Activated CD4-positive, alpha-beta memory T cell treated with anti-CD3 and anti-CD28 coated beads, Interleukin-2, amount 10 ng/mL, durations not matched to agents 7 days and 5 days (primary cell): ENCODE data around the gene EIF2AK3. TPM values are rescaled to one million over a fixed set of nuclear protein-coding genes. Genes with fewer than 3 reads are reported as not detected.
A peak's percentile ranks its signal among the peaks of the same experiment; 100 is the strongest.

ENCODE experiments used
- CTCF ChIA-PET: fragments of 350-600 bp; sonication (Branson Sonifier 250); formaldehyde crosslinking; loops from one replicate; lab custom pipeline; 2021; ENCODE audit warnings: antibody characterized with exemption, inconsistent platforms; lab: Charles Lee
- POLR2A ChIA-PET: fragments of 350-600 bp; sonication (Branson Sonifier 250); formaldehyde crosslinking; loops from one replicate; lab custom pipeline; 2021; ENCODE audit warnings: antibody characterized with exemption; lab: Charles Lee
- DNase-seq: peaks from one replicate; pipeline ENCODE4 v3.0.0-alpha.2; 2020
- H3K27ac Mint-ChIP-seq: one replicate; pipeline ENCODE4 v1.8.0; 2021; ENCODE audit warnings: mild to moderate bottlenecking, mixed read lengths
- H3K27me3 Mint-ChIP-seq: one replicate; pipeline ENCODE4 v1.8.0; 2021; ENCODE audit warnings: mixed read lengths
- H3K36me3 Mint-ChIP-seq: one replicate; pipeline ENCODE4 v1.8.0; 2021; ENCODE audit warnings: low read depth, mixed read lengths
- H3K4me1 Mint-ChIP-seq: one replicate; pipeline ENCODE4 v1.8.0; 2021; ENCODE audit warnings: mixed read lengths
- H3K4me3 Mint-ChIP-seq: one replicate; pipeline ENCODE4 v1.8.0; 2021; ENCODE audit warnings: mild to moderate bottlenecking, mixed read lengths
- H3K9me3 Mint-ChIP-seq: one replicate; pipeline ENCODE4 v1.8.0; 2021; ENCODE audit warnings: mixed read lengths
- total RNA-seq, 2 experiments: library from RNA; stranded (reverse); gene quantifications; one replicate each; pipeline ENCODE4 v1.2.3, GENCODE V29; 2021

EIF2AK3 gene
- total RNA-seq, 2 experiments from 2014 or later: 29.2 to 31.5 TPM

DNA sequence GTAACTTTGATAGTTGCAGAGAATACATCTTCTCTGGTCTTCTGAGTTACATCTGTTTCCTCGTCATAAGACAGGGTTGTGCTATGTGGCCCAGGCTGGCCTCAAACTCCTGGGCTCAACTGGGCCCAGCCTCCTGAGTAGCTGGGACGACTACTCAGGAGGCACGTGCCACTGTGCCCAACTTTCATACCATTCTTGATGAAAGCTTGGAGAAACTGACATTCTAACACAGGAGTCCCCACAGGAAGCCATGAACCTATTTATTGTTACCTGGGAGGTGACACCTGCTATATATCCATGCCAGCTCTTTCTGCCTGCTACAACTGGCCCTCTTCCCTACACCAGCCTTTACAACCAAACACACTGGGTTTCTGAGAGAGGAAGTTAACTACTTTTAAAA is 19.1 kb downstream of the EIF2AK3 start:
- no peak for DNase-seq
- Mint-ChIP-seq H3K4me3 (no peak overlapping the region), H3K27ac (no peak overlapping the region), H3K27me3 (no peaks in the 10 kb centered on the region), H3K9me3 (no peaks in the 10 kb centered on the region), H3K4me1 (peaks cover 5% of the 10 kb centered on the region), H3K36me3 (peaks cover 17% of the 10 kb centered on the region)
- ChIA-PET POLR2A (interaction anchor here (2.1 kb wide), 1 partner anchor 19 kb away, joined by 12 read pairs; the partner anchor contains the start of gene EIF2AK3), CTCF (interaction anchor here (1.2 kb wide), 1 partner anchor 64 kb away, joined by 3 read pairs; no protein-coding TSS in a partner anchor)

DNA sequence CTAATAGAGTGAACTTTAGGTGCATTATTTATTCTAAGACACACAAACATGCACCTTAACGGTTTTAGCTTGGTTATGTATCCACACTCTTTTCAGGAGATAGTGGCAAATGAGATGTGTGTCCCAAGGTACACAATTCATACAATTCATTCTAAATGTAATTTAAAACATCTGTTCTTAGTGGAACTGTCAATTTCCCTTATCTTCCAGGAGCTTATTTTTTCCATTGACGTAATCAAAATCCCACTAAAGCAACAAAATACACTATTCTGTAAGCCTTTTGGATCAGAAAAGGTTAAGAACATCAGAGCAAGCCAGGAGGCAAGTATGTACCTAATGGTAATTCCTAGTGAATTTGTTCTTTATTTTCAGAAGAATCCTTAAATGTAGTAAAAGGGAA is 19.8 kb downstream of the EIF2AK3 start:
- POLR2A ChIA-PET: interaction anchor here (2.1 kb wide), 1 partner anchor 19 kb away, joined by 12 read pairs; the partner anchor contains the start of gene EIF2AK3

GRCh38 chr2:88606371-88607030 is 20.8 kb downstream of the EIF2AK3 start:
- CTCF ChIA-PET: interaction anchor here (1.2 to 1.3 kb wide), 2 partner anchors 65 to 66 kb away, joined by 3 read pairs; no protein-coding TSS in a partner anchor
- H3K4me3 Mint-ChIP-seq: no peak overlapping the region
- POLR2A ChIA-PET: interaction anchor here (2.1 kb wide), 1 partner anchor 20 kb away, joined by 12 read pairs; the partner anchor contains the start of gene EIF2AK3
- H3K9me3 Mint-ChIP-seq: no peaks in the 10 kb centered on the region
- H3K4me1 Mint-ChIP-seq: peaks cover 7% of the 10 kb centered on the region
- H3K27ac Mint-ChIP-seq: no peak overlapping the region
- peaks cover 6% of the 10 kb centered on the region for H3K36me3 Mint-ChIP-seq
- no peak for DNase-seq
- no peaks in the 10 kb centered on the region for H3K27me3 Mint-ChIP-seq

More for the DNA sequence above, 19.8 kb downstream of the EIF2AK3 start:
- Mint-ChIP-seq H3K27ac (no peak overlapping the region), H3K27me3 (no peaks in the 10 kb centered on the region), H3K4me3 (no peak overlapping the region), H3K4me1 (peaks cover 5% of the 10 kb centered on the region), H3K36me3 (peaks cover 11% of the 10 kb centered on the region), H3K9me3 (no peaks in the 10 kb centered on the region)
- CTCF ChIA-PET: interaction anchor here (1.2 to 1.3 kb wide), 2 partner anchors 64 to 65 kb away, joined by 3 read pairs; no protein-coding TSS in a partner anchor
- no peak for DNase-seq

- Mint-ChIP-seq H3K27me3 (no peaks in the 10 kb centered on the region), H3K27ac (no peak overlapping the region), H3K4me1 (peaks cover 28% of the 10 kb centered on the region), H3K9me3 (no peaks in the 10 kb centered on the region), H3K36me3 (peaks cover 3% of the 10 kb centered on the region), H3K4me3 (no peak overlapping the region)
- DNase-seq: no peak
- ChIA-PET CTCF (interaction anchor here (2.8 kb wide), 1 partner anchor 69 kb away, joined by 7 read pairs; no protein-coding TSS in a partner anchor), POLR2A (no interaction called here)
Measured at GRCh38 chr2:88603146-88603545, 24.1 kb downstream of the EIF2AK3 start.

DNA sequence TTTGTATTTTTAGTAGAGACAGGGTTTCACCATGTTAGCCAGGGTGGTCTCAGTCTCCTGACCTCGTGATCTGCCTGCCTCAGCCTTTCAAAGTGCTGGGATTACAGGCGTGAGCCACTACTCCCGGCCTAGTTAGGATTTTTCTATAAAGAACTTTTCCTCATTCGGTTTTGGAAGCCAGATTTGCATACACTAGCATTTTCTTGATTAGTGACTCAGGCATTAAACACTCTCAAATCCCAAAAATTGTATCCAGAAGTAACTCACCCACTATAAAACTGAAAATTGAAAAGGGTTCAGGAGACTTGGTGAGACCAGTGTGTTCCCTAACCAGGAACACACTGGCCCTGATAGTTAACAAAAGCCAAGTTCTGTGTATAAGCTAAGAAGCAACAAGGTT is 25.2 kb downstream of the EIF2AK3 start:
- H3K27ac Mint-ChIP-seq: no peak overlapping the region
- CTCF ChIA-PET: no interaction called here

DNA sequence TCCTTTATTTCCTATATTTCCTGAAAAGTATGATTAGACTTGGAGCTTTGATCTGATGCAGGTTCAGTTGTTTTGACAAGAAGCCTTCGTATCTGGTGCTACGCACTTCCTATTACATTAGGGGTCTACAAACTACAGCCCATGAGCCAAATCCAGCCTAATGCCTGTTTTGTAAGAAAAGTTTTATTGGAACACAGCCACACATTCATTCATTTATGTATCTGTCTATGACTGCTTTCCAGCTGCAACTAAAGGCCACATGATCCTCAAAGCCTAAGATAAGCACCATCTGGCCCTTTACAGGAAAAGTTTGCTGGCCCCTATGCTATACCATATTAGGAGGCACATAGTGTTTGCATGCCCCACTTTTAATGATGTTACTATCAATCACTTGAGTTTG is 26.0 kb downstream of the EIF2AK3 start:
- H3K27ac Mint-ChIP-seq: no peak overlapping the region
- no peak overlapping the region for H3K4me3 Mint-ChIP-seq
- POLR2A ChIA-PET: interaction anchor here (2.3 kb wide), 1 partner anchor 26 kb away, joined by 24 read pairs; the partner anchor contains the start of gene EIF2AK3
- H3K27me3 Mint-ChIP-seq: no peaks in the 10 kb centered on the region
- no peak for DNase-seq
- H3K36me3 Mint-ChIP-seq: peaks cover 3% of the 10 kb centered on the region
- CTCF ChIA-PET: interaction anchor here (1.3 kb wide), 1 partner anchor 92 kb away, joined by 3 read pairs; no protein-coding TSS in a partner anchor
- peaks cover 28% of the 10 kb centered on the region for H3K4me1 Mint-ChIP-seq
- no peaks in the 10 kb centered on the region for H3K9me3 Mint-ChIP-seq

More for the DNA sequence above, 25.2 kb downstream of the EIF2AK3 start:
- Mint-ChIP-seq H3K27me3 (no peaks in the 10 kb centered on the region), H3K4me3 (no peak overlapping the region), H3K4me1 (peaks cover 28% of the 10 kb centered on the region), H3K9me3 (no peaks in the 10 kb centered on the region), H3K36me3 (peaks cover 3% of the 10 kb centered on the region)
- POLR2A ChIA-PET: no interaction called here
- no peak for DNase-seq

DNA sequence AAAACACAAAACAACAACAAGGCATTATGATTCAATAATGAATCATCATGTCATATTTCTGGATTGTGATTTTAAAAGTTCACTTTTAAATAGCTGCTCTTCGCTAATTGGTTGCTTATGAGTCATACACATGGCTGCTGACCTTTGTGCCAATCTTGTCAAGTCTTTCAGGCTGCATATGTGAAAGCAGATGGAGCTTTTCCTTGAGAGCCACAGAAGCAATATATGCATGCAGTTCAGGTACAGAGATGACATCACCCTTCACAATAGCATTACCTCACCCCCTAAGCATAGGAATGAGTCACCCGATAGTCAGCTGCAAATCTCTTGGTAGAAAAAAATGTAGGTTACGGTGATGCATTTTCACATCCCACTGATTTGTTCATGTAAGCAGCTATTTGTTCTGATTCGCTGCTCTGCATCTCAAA is 27.2 kb downstream of the EIF2AK3 start:
- Mint-ChIP-seq H3K9me3 (no peaks in the 10 kb centered on the region), H3K27me3 (no peaks in the 10 kb centered on the region), H3K27ac (no peak overlapping the region), H3K4me1 (peaks cover 28% of the 10 kb centered on the region), H3K36me3 (peaks cover 7% of the 10 kb centered on the region), H3K4me3 (no peak overlapping the region)
- peak; percentile 48 for DNase-seq
- CTCF ChIA-PET: interaction anchor here (0.8 to 1.3 kb wide), 9 partner anchors 9 to 140 kb away, joined by 3 to 14 read pairs (median 5); partner anchors contain the start of gene RPIA
- POLR2A ChIA-PET: interaction anchor here (0.7 to 2.3 kb wide), 9 partner anchors 12 to 92 kb away, joined by 3 to 24 read pairs (median 3); partner anchors contain the start of genes EIF2AK3 and RPIA

- ChIA-PET POLR2A (interaction anchor here (0.7 to 2.3 kb wide), 9 partner anchors 13 to 92 kb away, joined by 3 to 24 read pairs (median 3); partner anchors contain the start of genes EIF2AK3 and RPIA), CTCF (interaction anchor here (0.9 to 1.3 kb wide), 7 partner anchors 9 to 141 kb away, joined by 4 to 14 read pairs (median 5); partner anchors contain the start of gene RPIA)
- no peak overlapping the region for H3K4me3 Mint-ChIP-seq
- no peaks in the 10 kb centered on the region for H3K27me3 Mint-ChIP-seq
- H3K9me3 Mint-ChIP-seq: no peaks in the 10 kb centered on the region
- peaks cover 28% of the 10 kb centered on the region for H3K4me1 Mint-ChIP-seq
- H3K27ac Mint-ChIP-seq: no peak overlapping the region
- no peak for DNase-seq
- peaks cover 7% of the 10 kb centered on the region for H3K36me3 Mint-ChIP-seq
Measured at GRCh38 chr2:88599527-88599926, 27.7 kb downstream of the EIF2AK3 start.

- POLR2A ChIA-PET: interaction anchor here (1.7 kb wide), 1 partner anchor 31 kb away, joined by 3 read pairs; no protein-coding TSS in a partner anchor
- Mint-ChIP-seq H3K36me3 (peaks cover 13% of the 10 kb centered on the region), H3K27me3 (no peaks in the 10 kb centered on the region), H3K27ac (no peak overlapping the region), H3K9me3 (no peaks in the 10 kb centered on the region), H3K4me1 (peaks cover 21% of the 10 kb centered on the region), H3K4me3 (no peak overlapping the region)
- DNase-seq: no peak
- CTCF ChIA-PET: interaction anchor here (0.8 to 2.7 kb wide), 2 partner anchors 72 to 74 kb away, joined by 6 to 10 read pairs; no protein-coding TSS in a partner anchor
Measured at GRCh38 chr2:88597168-88597567, 30.1 kb downstream of the EIF2AK3 start.

DNA sequence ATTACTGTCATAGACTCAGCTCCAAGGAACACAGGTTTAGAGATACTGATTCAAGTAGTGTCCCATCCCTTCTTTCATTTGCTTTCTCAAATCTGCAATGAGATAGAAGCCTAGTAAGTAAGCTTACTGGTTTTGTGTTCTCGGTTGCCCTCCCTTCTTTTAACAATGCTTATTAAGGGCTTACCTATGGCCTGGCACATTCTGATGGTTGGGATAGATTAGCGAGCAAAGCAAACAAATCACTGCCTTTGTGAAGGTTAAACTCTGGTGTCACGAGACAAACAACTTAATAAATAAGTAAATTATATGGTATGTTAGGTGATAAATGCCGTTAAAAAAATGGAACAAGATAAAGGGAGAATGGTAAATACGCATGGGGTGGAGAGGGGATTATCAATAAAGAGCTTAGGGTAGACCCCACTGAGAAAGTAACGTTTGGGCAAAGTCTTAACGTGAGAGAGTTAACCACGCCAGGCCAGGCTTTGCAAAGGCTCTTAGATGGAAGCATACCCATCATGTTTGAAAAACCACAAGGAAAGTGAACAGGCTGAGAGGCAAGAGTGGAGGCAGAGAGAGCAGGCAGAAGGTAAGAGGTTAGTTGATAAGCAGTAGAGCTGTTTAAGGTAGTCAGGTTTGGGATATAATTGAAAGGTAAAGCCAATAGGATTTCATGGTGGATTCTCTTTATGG is 31.0 kb downstream of the EIF2AK3 start:
- Mint-ChIP-seq H3K4me3 (no peak overlapping the region), H3K36me3 (peaks cover 17% of the 10 kb centered on the region), H3K27ac (no peak overlapping the region), H3K4me1 (peaks cover 19% of the 10 kb centered on the region), H3K9me3 (no peaks in the 10 kb centered on the region), H3K27me3 (no peaks in the 10 kb centered on the region)
- ChIA-PET CTCF (interaction anchor here (1.5 to 2.7 kb wide), 2 partner anchors 73 to 75 kb away, joined by 9 to 10 read pairs; no protein-coding TSS in a partner anchor), POLR2A (interaction anchor here (0.7 to 1.7 kb wide), 3 partner anchors 32 to 96 kb away, joined by 3 read pairs; no protein-coding TSS in a partner anchor)
- DNase-seq: no peak

- CTCF ChIA-PET: interaction anchor here (0.7 to 7.5 kb wide), 10 partner anchors 8 to 100 kb away, joined by 3 to 121 read pairs (median 5); partner anchors contain the start of genes EIF2AK3 and RPIA
- Mint-ChIP-seq H3K27me3 (no peaks in the 10 kb centered on the region), H3K27ac (no peak overlapping the region), H3K4me3 (no peak overlapping the region), H3K36me3 (peaks cover 35% of the 10 kb centered on the region), H3K9me3 (no peaks in the 10 kb centered on the region), H3K4me1 (no peaks in the 10 kb centered on the region)
- DNase-seq: no peak
- POLR2A ChIA-PET: interaction anchor here (1.3 kb wide), 1 partner anchor 78 kb away, joined by 5 read pairs; no protein-coding TSS in a partner anchor
Measured at GRCh38 chr2:88591698-88592097, 35.6 kb downstream of the EIF2AK3 start.

GRCh38 chr2:88590998-88591613 is 36.2 kb downstream of the EIF2AK3 start:
- Mint-ChIP-seq H3K27me3 (no peaks in the 10 kb centered on the region), H3K4me3 (no peak overlapping the region), H3K27ac (no peak overlapping the region), H3K36me3 (peaks cover 35% of the 10 kb centered on the region), H3K4me1 (no peaks in the 10 kb centered on the region), H3K9me3 (no peaks in the 10 kb centered on the region)
- ChIA-PET POLR2A (interaction anchor here (1.0 to 1.3 kb wide), 2 partner anchors 78 kb away, joined by 3 to 5 read pairs; no protein-coding TSS in a partner anchor), CTCF (interaction anchor here (0.7 to 7.5 kb wide), 10 partner anchors 9 to 101 kb away, joined by 3 to 121 read pairs (median 5); partner anchors contain the start of genes EIF2AK3 and RPIA)
- peak; percentile 48 for DNase-seq
